Testis (tissue), 2 donors: Measurements from ENCODE around the gene HSH2D.

Experiments
- POLR2A ChIP-seq: fragments of 450-650 bp; IDR thresholded peaks from one replicate; pipeline ENCODE4 v1.6.1; 2017; ENCODE audit warnings: antibody characterized with exemption, mild to moderate bottlenecking, moderate library complexity
- TF ChIP-seq, protein P1 (sequence below), 3 experiments: fragments of 450-650 bp in 2 of 3; fragments of 200-600 bp in 1 of 3; sonication (generic) in 1 of 3; IDR thresholded peaks; one replicate each; pipeline ENCODE4 v1.5.1; 2016 to 2019; ENCODE audit warnings: antibody characterized with exemption in 3 of 3, mild to moderate bottlenecking in 2 of 3, moderate library complexity in 1 of 3

DNA sequence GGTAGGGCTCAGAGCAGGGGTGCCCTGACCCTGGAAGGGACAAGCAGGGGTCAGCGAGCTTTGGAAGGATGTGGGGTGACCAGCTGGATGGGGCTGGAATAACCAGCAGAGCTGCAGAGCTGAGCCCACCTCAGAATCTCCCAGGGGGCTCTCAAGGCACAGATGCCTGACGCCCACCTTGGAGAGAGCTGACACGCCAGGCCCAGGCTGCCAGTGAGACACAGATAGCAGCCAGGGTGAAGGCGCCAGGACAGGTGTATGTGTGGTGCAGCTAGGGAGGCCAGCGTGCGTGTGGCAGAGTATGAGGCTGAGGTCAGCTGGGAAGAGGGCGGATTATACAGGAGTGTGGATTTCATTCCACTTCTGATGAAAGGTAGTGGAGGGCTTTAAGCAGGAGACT lies 63.2 kb downstream of the HSH2D start:
- TF ChIP-seq, protein P1, sequence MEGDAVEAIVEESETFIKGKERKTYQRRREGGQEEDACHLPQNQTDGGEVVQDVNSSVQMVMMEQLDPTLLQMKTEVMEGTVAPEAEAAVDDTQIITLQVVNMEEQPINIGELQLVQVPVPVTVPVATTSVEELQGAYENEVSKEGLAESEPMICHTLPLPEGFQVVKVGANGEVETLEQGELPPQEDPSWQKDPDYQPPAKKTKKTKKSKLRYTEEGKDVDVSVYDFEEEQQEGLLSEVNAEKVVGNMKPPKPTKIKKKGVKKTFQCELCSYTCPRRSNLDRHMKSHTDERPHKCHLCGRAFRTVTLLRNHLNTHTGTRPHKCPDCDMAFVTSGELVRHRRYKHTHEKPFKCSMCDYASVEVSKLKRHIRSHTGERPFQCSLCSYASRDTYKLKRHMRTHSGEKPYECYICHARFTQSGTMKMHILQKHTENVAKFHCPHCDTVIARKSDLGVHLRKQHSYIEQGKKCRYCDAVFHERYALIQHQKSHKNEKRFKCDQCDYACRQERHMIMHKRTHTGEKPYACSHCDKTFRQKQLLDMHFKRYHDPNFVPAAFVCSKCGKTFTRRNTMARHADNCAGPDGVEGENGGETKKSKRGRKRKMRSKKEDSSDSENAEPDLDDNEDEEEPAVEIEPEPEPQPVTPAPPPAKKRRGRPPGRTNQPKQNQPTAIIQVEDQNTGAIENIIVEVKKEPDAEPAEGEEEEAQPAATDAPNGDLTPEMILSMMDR (IDR thresholded peaks at IDR 0.05), result no peak
- TF ChIP-seq POLR2A, result no peak
